H9 (cell line): Measurements from ENCODE around the gene MYO3A. TPM values are rescaled to one million over a fixed set of nuclear protein-coding genes. Genes with fewer than 3 reads are reported as not detected.

Experiments used
- DNase-seq: peaks from one replicate; pipeline ENCODE4 v3.0.0-alpha.2; 2017
- H2AFZ ChIP-seq: one replicate; pipeline ENCODE4 v1.6.1; 2013; ENCODE audit warnings: mild to moderate bottlenecking, low read length, control low read depth, moderate library complexity
- H2AK5ac ChIP-seq: 2 replicates; pipeline ENCODE4 v1.6.1; 2013; ENCODE audit warnings: low read length, control low read depth, mixed read lengths; ENCODE audit not compliant: insufficient read length
- H2BK120ac ChIP-seq: one replicate; pipeline ENCODE4 v1.6.1; 2013; ENCODE audit warnings: low read depth, mild to moderate bottlenecking, low read length, control low read depth, inconsistent platforms; ENCODE audit not compliant: poor library complexity, severe bottlenecking
- H2BK12ac ChIP-seq: 2 replicates; pipeline ENCODE4 v1.6.1; 2013; ENCODE audit warnings: low read length, control low read depth, mixed read lengths, low read depth; ENCODE audit not compliant: insufficient read length
- H2BK15ac ChIP-seq: 2 replicates; pipeline ENCODE4 v1.6.1; 2013; ENCODE audit warnings: low read depth, low read length, control low read depth
- H2BK20ac ChIP-seq: one replicate; pipeline ENCODE4 v1.6.1; 2013; ENCODE audit warnings: low read depth, mild to moderate bottlenecking, low read length, control low read depth, inconsistent platforms; ENCODE audit not compliant: poor library complexity, severe bottlenecking
- H2BK5ac ChIP-seq: 2 replicates; pipeline ENCODE4 v1.6.1; 2013; ENCODE audit warnings: low read length, control low read depth, mixed read lengths; ENCODE audit not compliant: insufficient read length
- H3K14ac ChIP-seq: 2 replicates; pipeline ENCODE4 v1.6.1; 2013; ENCODE audit warnings: low read length, control low read depth; ENCODE audit not compliant: insufficient read depth
- H3K18ac ChIP-seq: 2 replicates; pipeline ENCODE4 v1.6.1; 2013; ENCODE audit warnings: low read depth, mild to moderate bottlenecking, mixed read lengths, low read length, control low read depth; ENCODE audit not compliant: insufficient read length
- H3K23ac ChIP-seq: 2 replicates; pipeline ENCODE4 v1.6.1; 2013; ENCODE audit warnings: low read length, control low read depth, mixed read lengths, low read depth; ENCODE audit not compliant: insufficient read length
- H3K23me2 ChIP-seq: 2 replicates; pipeline ENCODE4 v1.6.1; 2013; ENCODE audit warnings: low read depth, mild to moderate bottlenecking, mixed read lengths, low read length, control low read depth; ENCODE audit not compliant: insufficient read length, poor library complexity, severe bottlenecking
- H3K27ac ChIP-seq: 2 replicates; pipeline ENCODE4 v1.5.1; 2013; ENCODE audit warnings: low read length, control low read depth, mixed read lengths, low read depth; ENCODE audit not compliant: insufficient read length
- H3K27me3 ChIP-seq: 2 replicates; pipeline ENCODE4 v1.6.1; 2013; ENCODE audit warnings: low read length, control low read depth, inconsistent platforms; ENCODE audit not compliant: insufficient read depth
- H3K4ac ChIP-seq: 2 replicates; pipeline ENCODE4 v1.6.1; 2013; ENCODE audit warnings: low read depth, mild to moderate bottlenecking, control low read depth, inconsistent platforms, low read length, moderate library complexity
- H3K4me1 ChIP-seq: 2 replicates; pipeline ENCODE4 v1.6.1; 2013; ENCODE audit warnings: low read length, control low read depth, inconsistent platforms; ENCODE audit not compliant: insufficient read depth
- H3K4me2 ChIP-seq: 2 replicates; pipeline ENCODE4 v1.6.1; 2013; ENCODE audit warnings: low read length, control low read depth, mixed read lengths; ENCODE audit not compliant: insufficient read length, insufficient read depth
- H3K56ac ChIP-seq: 2 replicates; pipeline ENCODE4 v1.6.1; 2013; ENCODE audit warnings: low read depth, mild to moderate bottlenecking, mixed read lengths, low read length, control low read depth; ENCODE audit not compliant: insufficient read length
- H3K79me1 ChIP-seq: 2 replicates; pipeline ENCODE4 v1.6.1; 2013; ENCODE audit warnings: low read depth, mild to moderate bottlenecking, moderate library complexity, low read length, control low read depth, inconsistent platforms; ENCODE audit not compliant: insufficient read depth, poor library complexity, severe bottlenecking
- H3K79me2 ChIP-seq: 2 replicates; pipeline ENCODE4 v1.6.1; 2013; ENCODE audit warnings: low read length, control low read depth, inconsistent platforms; ENCODE audit not compliant: insufficient read depth
- H3K9ac ChIP-seq: 2 replicates; pipeline ENCODE4 v1.6.1; 2013; ENCODE audit warnings: low read length, control low read depth, mixed read lengths; ENCODE audit not compliant: insufficient read length; ENCODE audit errors: extremely low read depth
- H3K9me3 ChIP-seq: one replicate; pipeline ENCODE4 v1.6.1; 2013; ENCODE audit warnings: low read depth, low read length, inconsistent platforms; ENCODE audit not compliant: control insufficient read depth
- H3T11ph ChIP-seq: one replicate; pipeline ENCODE4 v1.6.1; 2013; ENCODE audit warnings: mild to moderate bottlenecking, low read length, control low read depth, inconsistent platforms
- H4K20me1 ChIP-seq: one replicate; pipeline ENCODE4 v1.6.1; 2013; ENCODE audit not compliant: control insufficient read depth, insufficient read length, insufficient read depth
- H4K5ac ChIP-seq: 2 replicates; pipeline ENCODE4 v1.6.1; 2013; ENCODE audit warnings: low read depth, mild to moderate bottlenecking, mixed read lengths, low read length, control low read depth; ENCODE audit not compliant: insufficient read length
- H4K8ac ChIP-seq: replicated peaks from 2 replicates; pipeline ENCODE4 v1.6.1; 2013; ENCODE audit warnings: low read length, control low read depth, mixed read lengths, low read depth; ENCODE audit not compliant: insufficient read length
- H4K91ac ChIP-seq: 2 replicates; pipeline ENCODE4 v1.6.1; 2013; ENCODE audit warnings: low read depth, mild to moderate bottlenecking, moderate library complexity, mixed read lengths, low read length, control low read depth; ENCODE audit not compliant: insufficient read length
- H3K27ac Mint-ChIP-seq, 3 experiments: 2 replicates in 2 of 3; 3 replicates in 1 of 3; pipeline ENCODE4 v1.8.0; 2020 to 2021; ENCODE audit warnings: mixed read lengths in 3 of 3, mild to moderate bottlenecking in 1 of 3, moderate library complexity in 1 of 3
- H3K27me3 Mint-ChIP-seq: 2 replicates; pipeline ENCODE4 v1.8.0; 2021; ENCODE audit warnings: low read depth, mild to moderate bottlenecking, moderate library complexity, mixed read lengths
- H3K36me3 Mint-ChIP-seq, 3 experiments: 2 replicates in 2 of 3; 3 replicates in 1 of 3; pipeline ENCODE4 v1.8.0; 2020 to 2021; ENCODE audit warnings: low read depth in 3 of 3, mixed read lengths in 3 of 3; ENCODE audit not compliant: insufficient read depth in 1 of 3
- H3K4me1 Mint-ChIP-seq, 2 experiments: 2 replicates each; pipeline ENCODE4 v1.8.0; 2020; ENCODE audit warnings: mixed read lengths in 2 of 2
- H3K4me3 Mint-ChIP-seq, 2 experiments: 2 replicates in 1 of 2; 3 replicates in 1 of 2; pipeline ENCODE4 v1.8.0; 2020 to 2021; ENCODE audit warnings: mild to moderate bottlenecking in 2 of 2, mixed read lengths in 2 of 2, moderate library complexity in 1 of 2
- H3K9me3 Mint-ChIP-seq, 2 experiments: 2 replicates in 1 of 2; 3 replicates in 1 of 2; pipeline ENCODE4 v1.8.0; 2020; ENCODE audit warnings: mild to moderate bottlenecking in 2 of 2, mixed read lengths in 2 of 2, moderate library complexity in 1 of 2
- CTCF ChIP-seq: fragments of 200-600 bp; sonication (generic); conservative IDR thresholded peaks from 3 replicates; pipeline ENCODE4 v1.8.0; 2021; ENCODE audit warnings: antibody characterized with exemption, mild to moderate bottlenecking
- WGBS: extraction: QIAGEN DNeasy Blood & Tissue Kit; methylation state at CpG from one replicate; pipeline ENCODE4 v1.1.7; 2013; ENCODE audit warnings: missing lambda C conversion rate, low lambda C conversion rate, mixed read lengths; ENCODE audit not compliant: insufficient read length; ENCODE audit errors: extremely low coverage; 5-methylcytosine and 5-hydroxymethylcytosine counted together
- total RNA-seq: library from RNA; stranded (reverse); gene quantifications from 2 replicates; pipeline ENCODE4 v1.2.1, GENCODE V29; 2021

The MYO3A gene
- total RNA-seq, 1 experiment from 2014 or later, result 4.3 TPM

- no peak for TF ChIP-seq CTCF
- H3K79me1 ChIP-seq, result no peaks in the 10 kb centered on the region
- H2AK5ac ChIP-seq, result no peak overlapping the region
- Mint-ChIP-seq H3K9me3 (peaks cover 8 to 9% of the 10 kb centered on the region in 2 experiments; a peak in 4 of 5 replicates), H3K4me1 (no peaks in the 10 kb centered on the region), H3K36me3 (peaks cover 0 to 15% (median 3%) of the 10 kb centered on the region in 3 experiments; a peak in 5 of 7 replicates), H3K27me3 (no peaks in the 10 kb centered on the region), H3K27ac (no peak overlapping the region), H3K4me3 (no peak overlapping the region)
- no peak overlapping the region for H4K91ac ChIP-seq
- no peak overlapping the region for H3K56ac ChIP-seq
- no peak for DNase-seq
- no peaks in the 10 kb centered on the region for H3K27me3 ChIP-seq
- no peak overlapping the region for H2BK12ac ChIP-seq
- no peak overlapping the region for H3K27ac ChIP-seq
- no peaks in the 10 kb centered on the region for H3K9me3 ChIP-seq
- no peak overlapping the region for H3K14ac ChIP-seq
- H3K23ac ChIP-seq, result no peak overlapping the region
- no peak overlapping the region for H3K18ac ChIP-seq
- H3K4ac ChIP-seq, result no peak overlapping the region
- no peaks in the 10 kb centered on the region for H4K20me1 ChIP-seq
- no peak overlapping the region for H2BK5ac ChIP-seq
- no peaks in the 10 kb centered on the region for H3K23me2 ChIP-seq
- no peak overlapping the region for H3K9ac ChIP-seq
- no peaks in the 10 kb centered on the region for H3K79me2 ChIP-seq
- no peak overlapping the region for H2BK15ac ChIP-seq
- no peaks in the 10 kb centered on the region for H3K4me1 ChIP-seq
- no peak overlapping the region for H4K8ac ChIP-seq
- H2AFZ ChIP-seq, result no peak overlapping the region
- H4K5ac ChIP-seq, result no peak overlapping the region
- no peak overlapping the region for H2BK120ac ChIP-seq
- no peak overlapping the region for H3T11ph ChIP-seq
- no CpG with 5 or more reads among the region's 3 CpGs for WGBS
- no peak overlapping the region for H3K4me2 ChIP-seq
- H2BK20ac ChIP-seq, result no peak overlapping the region
Measured at GRCh38 chr10:25989951-25990350, 55.9 kb downstream of the MYO3A start.
